IMR-90 (cell line): ENCODE measurements around the gene RNU6-9. TPM values are rescaled to one million over a fixed set of nuclear protein-coding genes. Genes with fewer than 3 reads are reported as not detected.
"Not testable (repeated sequence)": the region's sequence is repeated elsewhere in the genome, so short reads cannot be mapped to it uniquely, and the experiment has no call there.

Experiments
- ATAC-seq: fragments of 200-7000 bp; cut with Tn5 transposase; 2 replicates; pipeline ENCODE4 v1.9.1; 2020; ENCODE audit warnings: low read depth, mild to moderate bottlenecking, moderate library complexity
- BruUV-seq: library from RNA; stranded (reverse); fragments of 400-500 nt; replicated peaks from 2 replicates; lab custom pipeline; 2021; lab: Mats Ljungman, UMichigan
- CTCF ChIA-PET: fragments of 300-600 bp; formaldehyde crosslinking; extraction: SDS; loops from one replicate; lab custom pipeline; 2021; ENCODE audit warnings: antibody characterized with exemption; lab: Yijun Ruan, JAX
- POLR2A ChIA-PET: fragments of 300-600 bp; sonication (Branson Sonifier 250); formaldehyde crosslinking; loops from one replicate; lab custom pipeline; 2022; ENCODE audit warnings: antibody characterized with exemption; ENCODE audit not compliant: unreplicated experiment; lab: Charles Lee
- DNase-seq: peaks from one replicate; pipeline ENCODE4 v3.0.0; 2013
- H2AFZ ChIP-seq: replicated peaks from 2 replicates; pipeline ENCODE3; 2013; ENCODE audit warnings: low read length, mild to moderate bottlenecking; ENCODE audit not compliant: poor library complexity
- H2AK5ac ChIP-seq: 2 replicates; pipeline ENCODE4 v1.6.1; 2013; ENCODE audit warnings: low read depth, low read length, inconsistent platforms
- H2AK9ac ChIP-seq: replicated peaks from 2 replicates; pipeline ENCODE3; 2013; ENCODE audit warnings: mild to moderate bottlenecking, low read depth, low read length, moderate library complexity; ENCODE audit not compliant: poor library complexity
- H2BK120ac ChIP-seq: 2 replicates; pipeline ENCODE4 v1.6.1; 2013; ENCODE audit warnings: low read depth, low read length, inconsistent platforms
- H2BK15ac ChIP-seq: 3 replicates; pipeline ENCODE4 v1.6.1; 2013; ENCODE audit warnings: low read depth, low read length, inconsistent platforms
- H2BK20ac ChIP-seq: 2 replicates; pipeline ENCODE4 v1.6.1; 2013; ENCODE audit warnings: low read depth, mild to moderate bottlenecking, inconsistent platforms, low read length, moderate library complexity
- H2BK5ac ChIP-seq: 2 replicates; pipeline ENCODE4 v1.6.1; 2013; ENCODE audit warnings: mild to moderate bottlenecking, low read depth, low read length, inconsistent platforms; ENCODE audit not compliant: poor library complexity, severe bottlenecking
- H3K14ac ChIP-seq: replicated peaks from 2 replicates; pipeline ENCODE4 v1.6.1; 2013; ENCODE audit warnings: low read depth, low read length, inconsistent platforms
- H3K18ac ChIP-seq: 2 replicates; pipeline ENCODE4 v1.6.1; 2013; ENCODE audit warnings: low read depth, low read length, control low read depth
- H3K23ac ChIP-seq: 2 replicates; pipeline ENCODE4 v1.6.1; 2013; ENCODE audit warnings: low read depth, low read length, inconsistent platforms
- H3K27ac ChIP-seq: 2 replicates; pipeline ENCODE4 v1.5.1; 2013; ENCODE audit warnings: mild to moderate bottlenecking, control low read depth, low read length; ENCODE audit not compliant: insufficient read depth
- H3K27me3 ChIP-seq: 2 replicates; pipeline ENCODE4 v1.6.1; 2013; ENCODE audit warnings: low read length; ENCODE audit not compliant: control insufficient read depth, insufficient read depth
- H3K36me3 ChIP-seq: 2 replicates; pipeline ENCODE4 v1.6.1; 2013; ENCODE audit warnings: low read length, mixed read lengths; ENCODE audit not compliant: control insufficient read depth, insufficient read depth
- H3K4ac ChIP-seq: 2 replicates; pipeline ENCODE4 v1.6.1; 2013; ENCODE audit warnings: low read depth, low read length, inconsistent platforms
- H3K4me1 ChIP-seq: 2 replicates; pipeline ENCODE4 v1.6.1; 2013; ENCODE audit warnings: low read length, mixed read lengths; ENCODE audit not compliant: control insufficient read depth, insufficient read depth
- H3K4me2 ChIP-seq: 2 replicates; pipeline ENCODE4 v1.6.1; 2013; ENCODE audit warnings: low read depth, mild to moderate bottlenecking, control low read depth, low read length, moderate library complexity
- H3K4me3 ChIP-seq: 2 replicates; pipeline ENCODE4 v1.5.1; 2013; ENCODE audit warnings: low read depth, mild to moderate bottlenecking, control low read depth, low read length, moderate library complexity; ENCODE audit not compliant: insufficient read depth
- H3K56ac ChIP-seq: 2 replicates; pipeline ENCODE4 v1.6.1; 2013; ENCODE audit warnings: low read length, inconsistent platforms; ENCODE audit not compliant: insufficient read depth; ENCODE audit errors: extremely low read depth
- H3K79me1 ChIP-seq, 2 experiments: 2 replicates each; pipeline ENCODE4 v1.6.1; 2013; ENCODE audit warnings: low read length in 2 of 2, inconsistent platforms in 1 of 2, low read depth in 1 of 2
- H3K9ac ChIP-seq: 2 replicates; pipeline ENCODE4 v1.6.1; 2013; ENCODE audit warnings: low read depth, low read length, control low read depth
- H3K9me1 ChIP-seq: 2 replicates; pipeline ENCODE4 v1.6.1; 2013; ENCODE audit warnings: low read length, inconsistent platforms; ENCODE audit not compliant: insufficient read depth
- H3K9me3 ChIP-seq: 2 replicates; pipeline ENCODE4 v1.6.1; 2013; ENCODE audit warnings: low read length; ENCODE audit not compliant: control insufficient read depth, insufficient read depth
- H4K20me1 ChIP-seq: 2 replicates; pipeline ENCODE4 v1.6.1; 2013; ENCODE audit warnings: low read length, inconsistent platforms; ENCODE audit not compliant: insufficient read depth
- H4K5ac ChIP-seq: 2 replicates; pipeline ENCODE4 v1.6.1; 2013; ENCODE audit warnings: mild to moderate bottlenecking, low read depth, low read length, control low read depth
- H4K8ac ChIP-seq, 2 experiments: 2 replicates each; pipeline ENCODE4 v1.6.1; 2013; ENCODE audit warnings: low read depth in 2 of 2, low read length in 2 of 2, control low read depth in 1 of 2, inconsistent platforms in 1 of 2
- H4K91ac ChIP-seq: 2 replicates; pipeline ENCODE4 v1.6.1; 2013; ENCODE audit warnings: low read depth, low read length, inconsistent platforms; ENCODE audit not compliant: insufficient read depth
- WGBS, 2 experiments: methylation state at CpG; one replicate each; pipeline versions ENCODE4 v1.1.5 to v1.1.7; 2013; ENCODE audit warnings: missing lambda C conversion rate in 2 of 2; ENCODE audit not compliant: insufficient read length in 1 of 2; ENCODE audit errors: extremely low coverage in 2 of 2; 5-methylcytosine and 5-hydroxymethylcytosine counted together
- dilution Hi-C: fragments of 300-500 bp; cut with HindIII; formaldehyde crosslinking; loops from one replicate; pipeline ENCODE4 v1.14.3; 2018; ENCODE audit warnings: low sequenced_read_pairs; ENCODE audit not compliant: unreplicated experiment
- in situ Hi-C: fragments of 300-500 bp; cut with MboI; formaldehyde crosslinking; loops from 3 replicates; pipeline ENCODE4 v1.14.3; 2019; ENCODE audit warnings: low sequenced_read_pairs, inconsistent platforms, mixed read lengths
- intact Hi-C: fragments of 100-400 bp; cut with micrococcal nuclease; formaldehyde crosslinking; loops from 2 replicates; pipeline ENCODE4 v1.10.0; 2022
- polyA plus RNA-seq, 3 experiments: library from polyadenylated mRNA; depleted of rRNA; stranded (reverse); fragments of >200 nt; gene quantifications; 2 replicates each; pipeline ENCODE4 v1.2.3, GENCODE V29; 2012; ENCODE audit warnings: low replicate concordance in 1 of 3
- total RNA-seq: library from RNA; depleted of rRNA; stranded (reverse); fragments of >200 nt; gene quantifications from 2 replicates; pipeline ENCODE4 v1.2.3, GENCODE V29; 2012

Gene RNU6-9
- total and polyA plus RNA-seq, 2 of the 4 experiments (the other 2 are of a cell fraction) = not detected

DNA sequence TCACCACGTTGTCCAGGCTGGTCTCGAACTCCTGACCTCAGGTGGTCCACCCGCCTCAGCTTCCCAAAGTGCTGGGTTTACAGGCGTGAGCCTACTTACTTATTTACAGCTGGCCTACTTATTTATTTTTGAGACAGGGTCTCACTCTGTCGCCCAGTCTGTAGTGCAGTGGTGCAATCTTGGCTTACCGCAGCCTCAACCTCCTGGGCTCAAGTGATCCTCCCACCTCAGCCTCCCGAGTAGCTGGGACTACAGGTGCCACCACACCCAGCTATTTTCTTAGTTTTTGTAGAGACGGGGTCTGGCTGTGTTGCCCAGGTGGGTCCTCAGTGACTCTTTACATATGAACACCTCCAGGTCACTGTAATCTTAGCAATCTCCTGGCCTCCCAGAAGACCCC lies 44.1 kb upstream of the RNU6-9 start:
- H3K36me3 ChIP-seq, H4K91ac ChIP-seq, H3K9me3 ChIP-seq, H2AK5ac ChIP-seq, H4K20me1 ChIP-seq, ATAC-seq, H3K4me2 ChIP-seq, H3K14ac ChIP-seq, H3K23ac ChIP-seq, H3K79me1 ChIP-seq, H2BK5ac ChIP-seq, dilution Hi-C loops, CTCF ChIA-PET, H4K5ac ChIP-seq, H2AFZ ChIP-seq, in situ Hi-C loops, H3K9me1 ChIP-seq, H2BK120ac ChIP-seq, BruUV-seq, H3K4me1 ChIP-seq, H4K8ac ChIP-seq, H3K56ac ChIP-seq, H2BK20ac ChIP-seq, intact Hi-C loops, H3K4me3 ChIP-seq, H3K4ac ChIP-seq, H2BK15ac ChIP-seq, H3K9ac ChIP-seq, H3K27ac ChIP-seq, DNase-seq, H3K18ac ChIP-seq: not testable (repeated sequence)
- Histone ChIP-seq H2AK9ac (peak overlapping the region; percentile 52), H3K27me3 (peaks cover 11% of the 10 kb centered on the region)
- POLR2A ChIA-PET = interaction anchor here (0.6 kb wide), 1 partner anchor 30 kb away, joined by 4 read pairs; no protein-coding TSS in a partner anchor
- 83% methylated on average over 2 of the region's 8 CpGs; no CpG with 5 or more reads in 1 of the 2 experiments for WGBS, 2 experiments
